Stomach (tissue), 4 donors: ENCODE measurements around the gene CT47B1.
"Not testable (repeated sequence)": the region's sequence is repeated elsewhere in the genome, so short reads cannot be mapped to it uniquely, and the experiment has no call there.

ENCODE experiments used
- CTCF ChIP-seq, 7 experiments: fragments of 450-650 bp in 4 of 7; fragments of 200-600 bp in 3 of 7; sonication (generic) in 3 of 7; IDR thresholded peaks; one replicate each; pipeline ENCODE4 v1.5.1; 2016 to 2019; ENCODE audit warnings: antibody characterized with exemption in 7 of 7, control low read depth in 2 of 7, mild to moderate bottlenecking in 1 of 7
- POLR2A ChIP-seq, 4 donors: fragments of 450-650 bp; IDR thresholded peaks; one replicate each; pipeline ENCODE4 v1.6.1; 2016; ENCODE audit warnings: antibody characterized with exemption in 4 of 4, control low read depth in 2 of 4, mild to moderate bottlenecking in 1 of 4, moderate library complexity in 1 of 4
- POLR2AphosphoS5 ChIP-seq, 3 donors: sonication (generic); formaldehyde crosslinking; IDR thresholded peaks; one replicate each; pipeline ENCODE4 v1.6.1; 2016; ENCODE audit warnings: antibody characterized with exemption in 3 of 3

DNA sequence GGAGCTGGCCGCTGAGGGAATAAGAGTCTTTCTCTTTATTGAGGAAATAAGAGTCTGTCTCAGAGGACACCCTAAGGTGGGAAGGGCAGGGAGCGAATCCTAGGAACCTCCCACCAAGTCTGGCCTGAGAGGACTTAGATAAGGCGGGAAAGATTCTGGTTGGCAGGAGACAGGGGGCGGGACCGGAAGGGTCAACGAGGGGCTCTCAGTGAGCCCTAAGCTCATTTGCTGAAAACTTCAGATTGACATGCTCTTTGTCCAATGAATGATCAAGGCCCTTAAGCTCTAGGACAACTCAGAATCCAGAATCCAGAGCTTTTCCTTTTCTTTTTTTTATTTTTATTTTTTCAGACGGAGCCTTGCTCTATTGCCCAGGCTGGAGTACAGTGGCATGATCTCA is at the start of gene CT47B1:
- TF ChIP-seq POLR2A, CTCF, POLR2AphosphoS5 (IDR thresholded peaks at IDR 0.05): not testable (repeated sequence)
